Psoas muscle (tissue), 8 donors: ENCODE measurements around the gene HSF2BP. TPM values are rescaled to one million over a fixed set of nuclear protein-coding genes. Genes with fewer than 3 reads are reported as not detected.

Experiments
- ATAC-seq, 4 donors: fragments of 200-7000 bp; cut with Tn5 transposase; one replicate each; pipeline ENCODE4 v1.9.1; 2020; ENCODE audit warnings: moderate library complexity in 3 of 4, mild to moderate bottlenecking in 2 of 4
- DNase-seq, 2 donors: peaks; one replicate each; pipeline ENCODE4 v3.0.0-alpha.2; 2020
- H3K27ac ChIP-seq: fragments of 200-600 bp; one replicate; pipeline ENCODE4 v1.8.0; 2022
- H3K27me3 ChIP-seq, 3 donors: fragments of 200-600 bp in 1 of 3; one replicate each; pipeline versions ENCODE4 v1.6.1 to v1.8.0; 2013 to 2022; ENCODE audit warnings: low read length in 2 of 3, mild to moderate bottlenecking in 2 of 3, moderate library complexity in 1 of 3; ENCODE audit not compliant: insufficient read depth in 3 of 3
- H3K36me3 ChIP-seq, 2 donors: fragments of 200-600 bp in 1 of 2; one replicate each; pipeline versions ENCODE4 v1.6.1 to v1.8.0; 2013 to 2022; ENCODE audit warnings: low read depth in 1 of 2, mild to moderate bottlenecking in 1 of 2, moderate library complexity in 1 of 2; ENCODE audit not compliant: insufficient read depth in 1 of 2
- H3K4me1 ChIP-seq: fragments of 200-600 bp; one replicate; pipeline ENCODE4 v1.8.0; 2022
- H3K4me3 ChIP-seq: fragments of 200-600 bp; one replicate; pipeline ENCODE4 v1.8.0; 2022; ENCODE audit warnings: mild to moderate bottlenecking
- H3K9me3 ChIP-seq: fragments of 200-600 bp; one replicate; pipeline ENCODE4 v1.8.0; 2022
- CTCF ChIP-seq: fragments of 200-600 bp; IDR thresholded peaks from one replicate; pipeline ENCODE4 v1.8.0; 2022; ENCODE audit warnings: antibody characterized with exemption
- WGBS, 3 donors: extraction: QIAGEN DNeasy Blood & Tissue Kit; methylation state at CpG; one replicate each; pipeline versions ENCODE4 v1.1.6 to v1.1.7; 2013; 5-methylcytosine and 5-hydroxymethylcytosine counted together
- intact Hi-C, 2 donors: fragments of 100-400 bp; cut with DNase I; formaldehyde crosslinking; loops; one replicate each; pipeline versions ENCODE4 v1.11.0 to v1.14.2; 2022
- polyA plus RNA-seq, 3 donors: library from polyadenylated mRNA; stranded (reverse); fragments of 200-250 nt; gene quantifications; one replicate each; pipeline ENCODE4 v1.2.3, GENCODE V29; 2013
- total RNA-seq, 4 donors: library from RNA; stranded (reverse); fragmentation: NEBNext Ultra II Directional in 2 of 4; extraction: Animal tissue kit (Norgen Biotek cat#: 25700) in 2 of 4; gene quantifications; one replicate each; pipeline versions ENCODE4 v1.2.1 to v1.2.4, GENCODE V29; 2021 to 2023
- donor health status: healthy with polysubstance abuse.
- donor health status: DM: no; HTN: no; CAD: no; lungs with moderate emphysema.
- donor health status: Bipolar disorder and iron deficiency.
- donor health status: healthy.
- donor health status: DM: yes; HTN: yes; CAD: no.
- donor health status: DM: no; HTN: no; CAD: no.
- donor health status: DM: no; HTN: no; CAD: no.
- donor health status: DM: yes; HTN: yes; CAD: no.

The HSF2BP gene
- total and polyA plus RNA-seq, 7 donors, result 0.16 to 1.7 (median 0.28) TPM; not detected in 1

- intact Hi-C loops, result loop anchor here in 1 of 2 donors (5.0 kb wide), 1 partner anchor 37 kb away; no protein-coding TSS in a partner anchor
- Histone ChIP-seq H3K4me1 (no peaks in the 10 kb centered on the region), H3K9me3 (no peaks in the 10 kb centered on the region), H3K27me3 (no peaks in the 10 kb centered on the region), H3K4me3 (no peak overlapping the region), H3K27ac (no peak overlapping the region), H3K36me3 (no peaks in the 10 kb centered on the region)
- TF ChIP-seq CTCF, result no peak
- WGBS, 3 donors, result 70 to 75% (median 74%) methylated on average over 5 of the region's 5 CpGs
- DNase-seq (no peak), ATAC-seq (no peak)
Observed at GRCh38 chr21:43634618-43635017, 24.7 kb downstream of the HSF2BP start.

DNA sequence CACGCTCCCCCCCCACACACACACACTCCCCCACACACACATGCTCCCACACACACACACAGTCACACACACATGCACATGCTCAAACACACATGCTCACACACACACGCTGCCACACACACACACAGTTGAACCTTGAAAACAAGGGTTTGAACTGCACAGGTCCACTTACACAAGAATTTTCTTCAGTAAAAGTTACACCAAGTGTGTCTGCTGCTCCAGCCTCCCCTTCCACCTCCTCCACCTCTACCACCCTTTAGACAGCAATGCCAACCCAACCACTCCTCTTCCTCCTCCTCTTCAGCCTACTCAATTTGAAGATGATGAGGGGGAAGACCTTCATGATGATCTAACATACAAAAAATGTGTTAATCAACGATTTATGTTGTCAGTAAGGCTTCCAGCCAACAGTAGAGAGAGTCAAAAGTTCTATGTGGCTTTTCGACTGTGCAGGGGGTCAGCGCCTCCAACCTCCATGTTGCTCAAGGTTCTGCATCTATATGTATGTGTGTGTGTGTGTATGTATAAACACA lies 26.8 kb downstream of the HSF2BP start:
- no peak overlapping the region for H3K4me3 ChIP-seq
- no peaks in the 10 kb centered on the region for H3K9me3 ChIP-seq
- H3K36me3 ChIP-seq, result no peaks in the 10 kb centered on the region
- H3K4me1 ChIP-seq, result no peaks in the 10 kb centered on the region
- intact Hi-C loops, result no loop called here
- no peak overlapping the region for H3K27ac ChIP-seq
- ATAC-seq, result no peak
- no peaks in the 10 kb centered on the region for H3K27me3 ChIP-seq
- no peak for DNase-seq
- WGBS, 3 donors, result 65 to 83% (median 65%) methylated on average over 5 of the region's 5 CpGs
- TF ChIP-seq CTCF, result no peak

- intact Hi-C loops, result no loop called here
- H3K36me3 ChIP-seq, result no peaks in the 10 kb centered on the region
- no peaks in the 10 kb centered on the region for H3K27me3 ChIP-seq
- no peak overlapping the region for H3K4me3 ChIP-seq
- TF ChIP-seq CTCF, result no peak
- ATAC-seq (no peak), DNase-seq (no peak)
- H3K9me3 ChIP-seq, result no peaks in the 10 kb centered on the region
- WGBS, 3 donors, result 89 to 96% (median 95%) methylated on average over 11 to 14 of the region's 14 CpGs
- no peak overlapping the region for H3K27ac ChIP-seq
- no peaks in the 10 kb centered on the region for H3K4me1 ChIP-seq
Observed at GRCh38 chr21:43631411-43632107, 27.7 kb downstream of the HSF2BP start.

GRCh38 chr21:43627527-43627926 lies 31.8 kb downstream of the HSF2BP start:
- Histone ChIP-seq H3K4me1 (no peaks in the 10 kb centered on the region), H3K9me3 (no peaks in the 10 kb centered on the region), H3K27me3 (peaks cover 0 to 3% (median 0%) of the 10 kb centered on the region in 3 donors), H3K36me3 (no peaks in the 10 kb centered on the region), H3K27ac (no peak overlapping the region), H3K4me3 (no peak overlapping the region)
- TF ChIP-seq CTCF, result no peak
- ATAC-seq (no peak), DNase-seq (no peak)
- WGBS, 3 donors, result 91 to 96% (median 94%) methylated on average over 2 of the region's 2 CpGs
- intact Hi-C loops, result no loop called here
